ENCODE data around the gene JAKMIP3.
"Not testable (repeated sequence)": the region's sequence is repeated elsewhere in the genome, so short reads cannot be mapped to it uniquely, and the experiment has no call there.

JAKMIP3 gene

GRCh38 chr10:132068431-132069121, 2.8 kb downstream of the JAKMIP3 start:
- DNase-seq = no peak

GRCh38 chr10:132069122-132069848, 3.5 kb downstream of the JAKMIP3 start:
- no peak for DNase-seq

GRCh38 chr10:132069849-132070182, 4.1 kb downstream of the JAKMIP3 start:
- no peak for DNase-seq

- DNase-seq = no peak
Observed at GRCh38 chr10:132070724-132071123, 5.0 kb downstream of the JAKMIP3 start.

GRCh38 chr10:132071667-132072066, 5.9 kb downstream of the JAKMIP3 start:
- DNase-seq = no peak

- no peak for DNase-seq
Observed at GRCh38 chr10:132075909-132076577, 10.3 kb downstream of the JAKMIP3 start.

- DNase-seq = no peak
Observed at GRCh38 chr10:132076578-132077081, 10.9 kb downstream of the JAKMIP3 start.

- DNase-seq = no peak
Observed at GRCh38 chr10:132077091-132077490, 11.3 kb downstream of the JAKMIP3 start.

- no peak for DNase-seq
Observed at GRCh38 chr10:132078746-132079345, 13.1 kb downstream of the JAKMIP3 start.

- DNase-seq = not testable (repeated sequence)
Observed at GRCh38 chr10:132084384-132084783, 18.6 kb downstream of the JAKMIP3 start.

GRCh38 chr10:132093236-132093635, 27.5 kb downstream of the JAKMIP3 start:
- not testable (repeated sequence) for DNase-seq

- no peak for DNase-seq
Observed at GRCh38 chr10:132094581-132095234, 29.0 kb downstream of the JAKMIP3 start.

- no peak for DNase-seq
Observed at GRCh38 chr10:132095403-132096113, 29.8 kb downstream of the JAKMIP3 start.

- no peak for DNase-seq
Observed at GRCh38 chr10:132096223-132096622, 30.5 kb downstream of the JAKMIP3 start.

- DNase-seq = no peak
Observed at GRCh38 chr10:132096863-132097478, 31.2 kb downstream of the JAKMIP3 start.

GRCh38 chr10:132097609-132098377, 32.0 kb downstream of the JAKMIP3 start:
- no peak for DNase-seq

GRCh38 chr10:132098539-132099388, 33.0 kb downstream of the JAKMIP3 start:
- no peak for DNase-seq

GRCh38 chr10:132099389-132100090, 33.8 kb downstream of the JAKMIP3 start:
- DNase-seq = no peak

GRCh38 chr10:132100091-132100481, 34.3 kb downstream of the JAKMIP3 start:
- DNase-seq = no peak
